GM18951 (cell line): ENCODE results near the gene UBE4B.
"Not testable (repeated sequence)": the region's sequence is repeated elsewhere in the genome, so short reads cannot be mapped to it uniquely, and the experiment has no call there.

Experiments used
- POLR2A ChIP-seq: IDR thresholded peaks from 4 replicates; pipeline ENCODE4 v1.6.1; 2011; ENCODE audit warnings: mild to moderate bottlenecking; ENCODE audit not compliant: insufficient read length, insufficient read depth; ENCODE audit errors: extremely low read depth
- in situ Hi-C: fragments of 300-500 bp; cut with MboI; formaldehyde crosslinking; loops from one replicate; pipeline ENCODE4 v1.12.0; 2022; ENCODE audit warnings: low sequenced_read_pairs, mixed read lengths, inconsistent platforms; ENCODE audit not compliant: unreplicated experiment

The UBE4B gene

GRCh38 chr1:10032590-10033358, at the start of gene UBE4B:
TSS of gene UBE4B (plus strand) at chr1:10032958. CDS start at chr1:10033671, 713 bp downstream.
- peak; percentile 67 for TF ChIP-seq POLR2A
- in situ Hi-C loops = no loop called here

GRCh38 chr1:9984253-9984652, 48.5 kb upstream of the UBE4B start:
- TF ChIP-seq POLR2A = no peak
- in situ Hi-C loops = no loop called here

GRCh38 chr1:9985001-9985400, 47.8 kb upstream of the UBE4B start:
- in situ Hi-C loops = no loop called here
- no peak for TF ChIP-seq POLR2A

GRCh38 chr1:9989773-9990172, 43.0 kb upstream of the UBE4B start:
- in situ Hi-C loops = no loop called here
- TF ChIP-seq POLR2A = no peak

- in situ Hi-C loops = no loop called here
- no peak for TF ChIP-seq POLR2A
These were observed 41.8 kb upstream of the UBE4B start for GRCh38 chr1:9990944-9991343.

DNA sequence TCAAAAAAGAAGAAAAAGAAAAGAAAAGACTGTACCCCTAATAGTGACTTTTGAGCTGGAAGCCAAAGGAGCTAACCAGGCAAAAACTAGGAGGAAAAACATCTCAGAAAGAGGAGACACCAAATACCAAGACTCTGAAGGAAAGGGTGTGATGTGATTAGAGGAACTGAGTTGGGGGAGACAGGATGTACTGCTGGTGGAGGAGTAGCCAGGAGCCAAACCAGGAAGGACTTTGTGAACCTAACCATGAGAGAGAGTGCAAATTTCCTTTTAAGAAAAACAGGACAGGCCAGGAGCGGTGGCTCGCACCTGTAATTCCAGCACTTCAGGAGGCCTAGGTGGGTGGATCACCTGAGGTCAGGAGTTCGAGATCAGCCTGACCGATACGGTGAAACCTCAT, 39.8 kb upstream of the UBE4B start:
- TF ChIP-seq POLR2A = no peak
- in situ Hi-C loops = no loop called here

GRCh38 chr1:9993561-9994075, 39.1 kb upstream of the UBE4B start:
- no peak for TF ChIP-seq POLR2A
- in situ Hi-C loops = no loop called here

DNA sequence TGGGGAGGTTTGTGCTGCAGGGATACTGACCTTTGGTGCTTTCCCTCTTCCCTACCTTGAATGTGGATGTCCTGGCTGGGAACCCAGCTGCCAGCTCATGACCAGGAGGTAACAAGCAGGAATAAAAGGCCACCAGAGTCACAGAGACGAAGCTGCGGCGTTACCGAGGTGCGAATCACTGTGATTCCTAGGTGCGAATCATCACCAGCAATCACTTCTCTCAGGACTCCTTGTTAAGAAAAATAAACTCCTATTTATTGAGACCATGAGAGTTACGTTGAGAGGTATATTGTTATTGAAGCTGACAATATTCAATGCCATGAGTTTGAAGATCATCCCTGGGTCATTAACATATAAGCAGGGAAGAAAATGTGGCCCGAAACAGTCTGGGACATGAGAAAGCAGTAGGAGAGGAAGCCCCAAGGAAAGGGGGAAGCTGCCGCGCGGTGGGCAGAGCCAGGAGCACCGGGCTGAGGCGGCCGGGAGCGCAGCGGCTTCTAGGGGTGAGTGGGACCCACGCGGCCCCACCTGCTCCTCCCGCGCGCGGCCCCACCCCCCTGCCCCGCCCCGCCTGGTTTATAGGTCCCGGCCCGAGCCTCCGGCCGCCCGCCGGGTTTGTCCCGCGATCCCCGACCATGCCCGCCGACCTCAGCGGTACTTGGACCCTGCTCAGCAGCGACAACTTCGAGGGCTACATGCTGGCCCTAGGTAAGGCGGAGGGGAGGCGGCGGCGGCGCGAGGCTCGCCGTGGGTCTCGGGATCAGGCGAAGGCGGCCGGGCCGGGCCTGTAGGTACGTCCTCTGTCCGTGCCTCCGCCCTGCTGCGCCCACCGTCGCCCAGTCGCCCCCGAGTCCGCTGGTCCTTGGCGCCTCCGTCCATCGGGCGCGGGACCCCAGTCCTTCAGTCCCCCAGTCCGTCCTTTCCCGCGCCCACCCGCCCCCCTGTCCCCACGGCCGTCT, 35.9 kb upstream of the UBE4B start, which contains the start of gene RBP7:
RBP7 (plus strand) TSS at position 605 of the 959 bp plus-strand sequence; CDS start at position 636, 31 bp downstream.
- in situ Hi-C loops = no loop called here

GRCh38 chr1:10001016-10001665, 31.6 kb upstream of the UBE4B start:
- TF ChIP-seq POLR2A = no peak
- in situ Hi-C loops = no loop called here

More for the DNA sequence above, 35.9 kb upstream of the UBE4B start, which contains the start of gene RBP7:
- TF ChIP-seq POLR2A = no peak

GRCh38 chr1:10005248-10005647, 27.5 kb upstream of the UBE4B start:
- in situ Hi-C loops = not testable (repeated sequence)

DNA sequence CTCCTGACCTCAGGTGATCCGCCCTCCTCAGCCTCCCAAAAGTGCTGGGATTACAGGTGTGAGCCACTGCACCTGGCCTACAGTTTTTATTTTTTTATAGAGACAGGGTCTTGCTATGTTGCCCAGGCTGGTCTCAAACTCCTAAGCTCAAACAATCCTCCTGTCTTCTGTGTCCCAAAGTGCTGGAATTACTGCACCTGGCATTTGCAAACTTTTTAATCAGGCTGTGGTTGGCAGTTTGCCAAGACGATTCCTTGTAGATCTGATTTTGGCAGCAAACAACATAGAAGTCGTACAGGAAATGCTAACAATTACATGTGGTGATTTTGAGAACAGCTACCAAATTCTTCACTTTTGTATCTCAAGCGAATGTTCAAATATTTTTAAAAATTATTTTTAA, 25.6 kb upstream of the UBE4B start:
- in situ Hi-C loops = no loop called here
- no peak for TF ChIP-seq POLR2A

DNA sequence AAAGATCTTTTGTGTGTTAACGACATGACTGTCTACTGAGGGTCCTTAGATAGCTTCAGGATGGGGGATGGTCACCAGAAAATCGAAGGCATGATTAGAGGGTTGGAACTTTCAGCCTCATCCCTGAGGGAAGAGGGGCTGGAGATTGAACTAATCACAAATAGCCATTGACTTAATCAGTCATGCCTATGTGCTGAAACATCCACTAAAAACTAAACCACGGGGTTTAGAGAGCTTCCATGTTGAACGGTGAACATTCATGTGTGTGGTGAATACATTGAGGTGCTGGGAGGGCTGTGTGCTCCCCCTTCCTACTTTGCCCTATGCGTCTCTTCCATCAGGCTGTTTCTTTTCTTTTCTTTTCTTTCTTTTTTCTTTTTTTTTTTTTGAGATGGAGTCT, 18.7 kb upstream of the UBE4B start:
- in situ Hi-C loops = no loop called here
- TF ChIP-seq POLR2A = no peak

DNA sequence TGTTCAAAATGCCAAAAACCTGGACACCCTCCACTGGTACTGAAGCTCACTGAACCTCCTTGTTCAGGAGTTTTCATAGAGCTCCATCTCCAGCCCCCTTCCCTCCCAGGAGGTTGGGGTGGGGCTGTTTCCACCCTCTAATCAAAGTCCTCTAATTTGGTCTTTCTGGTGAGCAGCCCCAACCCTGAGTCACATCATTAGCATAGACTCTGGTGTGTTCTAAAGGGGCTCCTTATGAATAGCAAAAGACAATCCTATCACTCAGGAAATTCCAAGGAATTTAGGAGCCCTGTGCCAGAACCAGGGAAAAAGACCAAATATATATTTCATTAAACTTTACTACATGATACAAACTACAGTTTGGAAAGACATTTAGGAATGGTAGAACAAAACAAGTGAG, 13.2 kb upstream of the UBE4B start:
- in situ Hi-C loops = no loop called here
- TF ChIP-seq POLR2A = no peak
